GM19351 (cell line): ENCODE data around the gene NDUFA5.
"Not testable (repeated sequence)": the region's sequence is repeated elsewhere in the genome, so short reads cannot be mapped to it uniquely, and the experiment has no call there.

Experiments
- ATAC-seq: cut with Tn5 transposase; IDR thresholded peaks from one replicate; pipeline ENCODE4 v1.9.1; 2021; ENCODE audit warnings: mild to moderate bottlenecking, moderate library complexity; ENCODE audit not compliant: unreplicated experiment

NDUFA5 gene

GRCh38 chr7:123558289-123558874 is 764 bp upstream of the NDUFA5 start:
- ATAC-seq, result no peak

- no peak for ATAC-seq
These were observed 611 bp downstream of the NDUFA5 start for GRCh38 chr7:123557016-123557397.

- ATAC-seq, result no peak
These were observed 2.1 kb downstream of the NDUFA5 start for GRCh38 chr7:123555484-123555883.

GRCh38 chr7:123553159-123553558 is 4.5 kb downstream of the NDUFA5 start:
- ATAC-seq, result no peak

- ATAC-seq, result no peak
These were observed 5.0 kb downstream of the NDUFA5 start for GRCh38 chr7:123552641-123553040.

DNA sequence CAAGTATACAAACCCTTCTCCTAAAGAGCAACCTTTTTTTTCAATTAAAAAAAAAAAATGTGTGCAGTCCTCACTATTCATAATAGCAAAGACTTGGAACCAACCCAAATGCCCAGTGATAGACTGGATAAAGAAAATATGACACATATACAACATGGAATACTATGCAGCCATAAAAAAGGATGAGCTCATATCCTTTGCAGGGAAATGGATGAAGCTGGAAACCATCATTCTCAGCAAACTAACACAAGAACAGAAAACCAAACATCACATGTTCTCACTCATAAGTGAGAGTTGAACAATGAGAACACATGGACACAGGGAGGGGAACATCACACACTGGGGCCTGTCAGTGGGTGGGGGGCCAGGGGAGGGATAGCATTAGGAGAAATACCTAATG is 5.5 kb downstream of the NDUFA5 start:
- not testable (repeated sequence) for ATAC-seq

DNA sequence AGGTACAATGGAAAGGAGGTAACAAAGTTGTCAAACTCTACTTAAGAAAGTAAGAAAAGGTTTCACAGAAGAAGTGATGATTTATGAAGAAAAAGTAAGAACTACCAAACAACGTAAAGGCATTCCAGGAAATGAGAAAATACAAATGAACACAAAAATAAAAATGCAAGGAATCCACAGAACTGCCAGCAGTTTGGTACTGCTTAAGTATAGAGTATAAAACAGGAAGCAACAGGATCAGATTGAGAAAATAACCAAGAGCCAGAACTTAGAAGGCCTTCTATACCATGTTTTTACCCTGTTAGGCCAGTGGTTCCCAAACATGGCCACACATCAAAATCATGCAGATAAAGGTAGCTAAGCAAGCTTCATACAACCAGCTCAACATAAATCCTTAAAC is 9.2 kb downstream of the NDUFA5 start:
- no peak for ATAC-seq

DNA sequence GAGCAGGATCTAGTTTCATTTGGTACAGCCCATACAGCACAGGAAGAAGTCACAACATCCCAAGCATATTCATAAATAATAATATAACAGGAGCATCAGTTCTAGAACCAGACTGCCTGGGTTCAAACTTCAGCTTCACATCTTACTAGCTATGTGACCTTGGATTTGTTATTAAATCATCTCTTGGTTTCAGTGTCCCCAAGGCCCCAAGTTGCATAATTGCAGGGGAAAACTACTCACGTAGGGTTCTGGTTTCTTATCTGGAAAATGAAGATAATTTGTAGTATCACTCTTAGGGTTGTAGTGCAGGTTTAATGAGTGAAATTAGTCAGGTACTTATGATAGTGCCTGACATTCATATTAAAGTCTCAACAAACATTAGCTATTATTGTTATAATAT is 17.7 kb downstream of the NDUFA5 start:
- no peak for ATAC-seq

DNA sequence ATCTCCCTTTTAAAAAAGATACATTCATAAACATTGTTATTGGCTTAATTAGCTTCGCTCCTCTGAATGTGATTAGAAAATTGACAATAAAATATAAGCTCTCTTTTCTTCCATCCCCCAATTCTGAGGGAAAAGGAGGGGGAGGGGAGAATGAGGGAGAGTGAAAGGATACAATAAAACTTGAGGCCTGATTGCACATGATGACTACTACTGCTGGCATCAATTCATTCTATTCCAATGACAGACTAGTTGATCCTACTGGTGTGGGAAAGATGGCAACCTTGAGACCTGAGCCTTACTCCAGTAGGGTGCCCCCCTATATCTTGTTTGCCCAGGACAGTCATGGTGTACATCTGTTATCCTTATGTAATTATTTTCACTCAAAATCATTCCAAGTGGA is 18.7 kb downstream of the NDUFA5 start:
- ATAC-seq, result no peak

- ATAC-seq, result no peak
These were observed 19.4 kb downstream of the NDUFA5 start for GRCh38 chr7:123538189-123538714.

GRCh38 chr7:123537026-123537642 is 20.5 kb downstream of the NDUFA5 start:
- ATAC-seq, result no peak

- ATAC-seq, result no peak
These were observed 22.1 kb downstream of the NDUFA5 start for GRCh38 chr7:123535517-123535916.

DNA sequence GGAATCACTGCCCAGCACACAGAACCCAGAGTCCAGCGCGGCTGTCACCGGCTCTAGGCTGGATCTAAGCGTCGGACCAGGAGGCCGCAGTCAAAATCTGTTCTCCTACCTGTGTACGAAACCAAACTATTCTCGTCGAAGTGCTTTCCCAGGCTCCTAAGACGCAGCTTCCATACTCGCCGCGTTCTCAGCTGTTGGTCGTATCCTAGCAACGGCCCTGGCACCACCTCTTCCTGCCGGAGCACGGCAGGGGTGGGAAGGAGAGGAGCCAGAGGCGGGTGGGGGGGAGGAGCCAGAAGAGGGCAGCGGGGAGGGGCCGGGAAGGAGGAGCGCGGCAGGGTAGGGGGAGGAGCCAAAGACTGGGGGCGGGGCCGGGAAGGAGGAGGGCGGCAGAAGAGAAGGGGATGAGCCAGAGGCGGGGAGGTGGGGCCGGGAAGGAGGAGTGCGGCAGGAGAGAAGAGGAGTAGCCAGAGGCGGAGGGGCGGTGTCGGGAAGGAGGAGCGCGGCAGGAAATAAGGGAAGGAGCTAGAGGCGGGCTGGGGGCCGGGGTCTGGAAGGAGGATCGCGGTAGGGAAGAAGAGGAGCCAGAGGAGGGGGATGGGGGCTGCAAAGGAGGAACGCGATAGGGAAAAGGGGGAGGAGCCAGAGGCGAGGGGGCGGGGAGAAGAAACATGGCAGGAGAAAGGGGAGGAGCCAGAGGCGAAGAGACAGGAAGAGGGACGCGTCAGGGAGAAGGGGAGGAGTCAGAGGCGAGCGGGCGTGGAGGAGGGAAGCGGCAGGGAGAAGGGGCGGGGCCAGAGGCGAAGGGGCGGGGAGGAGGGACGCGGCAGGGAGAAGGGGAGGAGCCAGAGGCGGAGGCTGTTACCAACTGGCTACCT is 23.0 kb downstream of the NDUFA5 start, which contains the start of gene IQUB:
Gene IQUB, minus strand, starts transcription at position 213 of the 878 bp plus-strand sequence. CDS start 22,255 bp downstream, outside the sequence.
- ATAC-seq, result peak; percentile 69

GRCh38 chr7:123533929-123534382 is 23.7 kb downstream of the NDUFA5 start:
- ATAC-seq, result peak; percentile 12

- ATAC-seq, result no peak
These were observed 24.1 kb downstream of the NDUFA5 start for GRCh38 chr7:123533553-123533917.

DNA sequence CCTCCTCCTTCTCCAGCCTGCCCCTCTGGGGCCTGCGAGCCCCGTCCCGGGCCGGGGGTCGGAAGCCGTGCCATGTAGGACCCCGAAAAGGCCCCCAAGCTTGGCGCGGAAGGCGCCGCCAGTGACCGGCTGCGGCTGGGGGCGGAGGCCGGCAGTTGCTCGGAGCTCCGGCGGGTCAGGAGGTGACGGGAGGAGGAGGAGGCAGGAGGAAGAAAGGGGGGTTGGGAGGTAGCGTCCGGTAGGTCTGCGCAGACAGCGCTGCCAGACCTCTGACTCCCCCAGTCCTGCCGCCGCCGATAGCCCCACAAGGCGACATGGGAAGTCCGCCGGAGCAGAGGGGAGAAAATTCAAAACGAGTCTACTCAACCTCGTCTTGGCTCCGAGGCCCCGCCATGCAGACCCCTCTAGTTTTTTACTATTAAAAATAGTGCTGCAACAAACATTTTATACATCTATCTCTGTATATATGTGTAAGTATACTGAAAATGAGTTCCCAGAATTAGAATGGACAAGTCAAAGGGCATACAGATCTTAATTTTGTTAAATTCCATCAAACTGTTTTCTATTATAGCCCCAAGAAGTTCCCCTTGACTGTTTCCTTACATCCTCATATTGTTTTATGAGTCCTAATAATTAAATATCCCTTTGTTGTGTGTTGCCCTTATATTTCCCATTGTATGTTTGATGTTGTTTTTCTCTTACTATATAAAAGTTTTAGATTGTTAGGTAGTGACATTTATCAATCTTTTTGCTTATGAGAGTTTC is 24.6 kb downstream of the NDUFA5 start:
- peak; percentile 22 for ATAC-seq

- ATAC-seq, result not testable (repeated sequence)
These were observed 25.3 kb downstream of the NDUFA5 start for GRCh38 chr7:123532343-123532742.

DNA sequence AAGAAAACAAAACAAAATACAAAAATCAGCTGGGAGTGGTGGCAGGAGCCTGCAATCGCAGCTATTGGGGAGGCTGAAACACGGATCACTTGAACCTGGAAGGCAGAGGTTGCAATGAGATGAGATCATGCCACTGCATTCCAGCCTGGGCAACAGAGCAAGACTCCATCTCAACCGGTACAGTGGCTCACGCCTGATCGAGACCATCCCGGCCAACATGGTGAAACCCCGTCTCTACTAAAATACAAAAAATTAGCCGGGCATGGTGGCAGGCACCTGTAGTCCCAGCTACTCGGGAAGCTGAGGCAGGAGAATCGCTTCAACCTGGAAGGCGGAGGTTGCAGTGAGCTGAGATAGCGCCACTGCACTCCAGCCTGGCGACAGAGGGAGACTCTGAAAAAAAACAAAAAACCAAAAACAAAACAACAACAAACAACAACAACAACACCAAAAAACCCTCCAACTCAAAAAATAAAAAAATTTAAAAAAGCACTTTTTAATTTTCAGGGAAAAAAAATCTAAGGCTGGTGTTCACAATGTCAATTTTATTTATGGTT is 27.5 kb downstream of the NDUFA5 start:
- not testable (repeated sequence) for ATAC-seq

GRCh38 chr7:123528265-123528664 is 29.4 kb downstream of the NDUFA5 start:
- no peak for ATAC-seq

DNA sequence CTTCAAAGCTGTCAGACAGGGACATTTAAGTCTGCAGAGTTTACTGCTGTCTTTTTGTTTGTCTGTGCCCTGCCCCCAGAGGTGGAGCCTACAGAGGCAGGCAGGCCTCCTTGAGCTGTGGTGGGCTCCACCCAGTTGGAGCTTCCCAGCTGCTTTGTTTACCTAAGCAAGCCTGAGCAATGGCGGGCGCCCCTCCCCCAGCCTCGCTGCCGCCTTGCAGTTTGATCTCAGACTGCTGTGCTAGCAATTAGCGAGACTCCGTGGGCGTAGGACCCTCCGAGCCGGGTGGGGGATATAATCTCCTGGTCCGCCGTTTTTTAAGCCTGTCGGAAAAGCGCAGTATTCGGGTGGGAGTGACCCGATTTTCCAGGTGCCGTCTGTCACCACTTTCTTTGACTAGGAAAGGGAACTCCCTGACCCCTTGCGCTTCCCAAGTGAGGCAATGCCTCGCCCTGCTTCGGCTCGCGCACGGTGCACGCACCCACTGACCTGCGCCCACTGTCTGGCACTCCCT is 29.8 kb downstream of the NDUFA5 start:
- not testable (repeated sequence) for ATAC-seq
